Caco-2 (cell line): Measurements from ENCODE around the gene TSPYL4. TPM values are rescaled to one million over a fixed set of nuclear protein-coding genes. Genes with fewer than 3 reads are reported as not detected.

ENCODE experiments used
- BruUV-seq: library from RNA; stranded (reverse); fragments of 400-500 nt; replicated peaks from 2 replicates; lab custom pipeline; 2021; lab: Mats Ljungman, UMichigan
- CTCF ChIA-PET: fragments of 300-600 bp; sonication (Branson Sonifier 250); formaldehyde crosslinking; loops from one replicate; lab custom pipeline; 2022; ENCODE audit warnings: antibody characterized with exemption; lab: Charles Lee
- POLR2A ChIA-PET: fragments of 300-600 bp; sonication (Branson Sonifier 250); formaldehyde crosslinking; loops from one replicate; lab custom pipeline; 2022; ENCODE audit warnings: antibody characterized with exemption; lab: Charles Lee
- DNase-seq, 2 experiments: peaks; one replicate each; pipeline versions ENCODE4 v3.0.0 to v3.0.0-alpha.2; 2020 to 2022
- H3K27me3 ChIP-seq: replicated peaks from 2 replicates; pipeline ENCODE4 v1.6.0; 2011; ENCODE audit warnings: low read length; ENCODE audit not compliant: control insufficient read depth, insufficient read depth
- H3K36me3 ChIP-seq: 2 replicates; pipeline ENCODE4 v1.5.1; 2011; ENCODE audit warnings: low read length; ENCODE audit not compliant: control insufficient read depth, insufficient read depth
- H3K4me1 ChIP-seq: fragments of 250-450 bp; sonication (Bioruptor Pico); 2 replicates; pipeline ENCODE4 v1.5.1; 2020; ENCODE audit warnings: mild to moderate bottlenecking
- H3K4me3 ChIP-seq: 2 replicates; pipeline ENCODE4 v1.5.1; 2011; ENCODE audit warnings: low read depth, mild to moderate bottlenecking, control low read depth, low read length
- H3K9me3 ChIP-seq: fragments of 250-450 bp; sonication (Bioruptor Pico); 2 replicates; pipeline ENCODE4 v1.5.1; 2020; ENCODE audit warnings: mild to moderate bottlenecking, moderate library complexity
- H3K27ac Mint-ChIP-seq: one replicate; pipeline ENCODE4 v1.8.0; 2022; ENCODE audit warnings: mixed read lengths; ENCODE audit not compliant: unreplicated experiment
- H3K27me3 Mint-ChIP-seq: one replicate; pipeline ENCODE4 v1.8.0; 2022; ENCODE audit warnings: mixed read lengths; ENCODE audit not compliant: insufficient read depth, unreplicated experiment
- H3K36me3 Mint-ChIP-seq: one replicate; pipeline ENCODE4 v1.8.0; 2022; ENCODE audit warnings: mild to moderate bottlenecking, mixed read lengths; ENCODE audit not compliant: insufficient read depth, unreplicated experiment
- H3K4me1 Mint-ChIP-seq: one replicate; pipeline ENCODE4 v1.8.0; 2022; ENCODE audit warnings: low read depth, mixed read lengths; ENCODE audit not compliant: unreplicated experiment
- H3K4me3 Mint-ChIP-seq: one replicate; pipeline ENCODE4 v1.8.0; 2022; ENCODE audit warnings: mild to moderate bottlenecking, moderate library complexity, mixed read lengths; ENCODE audit not compliant: unreplicated experiment
- H3K9me3 Mint-ChIP-seq: one replicate; pipeline ENCODE4 v1.8.0; 2022; ENCODE audit warnings: mixed read lengths; ENCODE audit not compliant: unreplicated experiment
- intact Hi-C: fragments of 100-400 bp; cut with micrococcal nuclease; formaldehyde crosslinking; loops from one replicate; pipeline ENCODE4 v1.10.0; 2022; ENCODE audit not compliant: unreplicated experiment
- total RNA-seq: library from RNA; stranded (reverse); gene quantifications from 2 replicates; pipeline ENCODE4 v1.2.3, GENCODE V29; 2022
- TF ChIP-seq, protein P1 (sequence below), 2 experiments: fragments of 200-600 bp in 1 of 2; IDR thresholded peaks; 1 replicate in 1 of 2; 2 replicates in 1 of 2; pipeline versions ENCODE4 v1.5.1 to v1.8.0; 2011 to 2022; ENCODE audit warnings: antibody characterized with exemption in 1 of 2, control low read depth in 1 of 2, inconsistent platforms in 1 of 2, low read depth in 1 of 2, low read length in 1 of 2, mild to moderate bottlenecking in 1 of 2, moderate library complexity in 1 of 2; ENCODE audit not compliant: insufficient read depth in 1 of 2, severe bottlenecking in 1 of 2, unreplicated experiment in 1 of 2

TSPYL4 gene
- total RNA-seq, 1 experiment from 2014 or later = 10.7 TPM

DNA sequence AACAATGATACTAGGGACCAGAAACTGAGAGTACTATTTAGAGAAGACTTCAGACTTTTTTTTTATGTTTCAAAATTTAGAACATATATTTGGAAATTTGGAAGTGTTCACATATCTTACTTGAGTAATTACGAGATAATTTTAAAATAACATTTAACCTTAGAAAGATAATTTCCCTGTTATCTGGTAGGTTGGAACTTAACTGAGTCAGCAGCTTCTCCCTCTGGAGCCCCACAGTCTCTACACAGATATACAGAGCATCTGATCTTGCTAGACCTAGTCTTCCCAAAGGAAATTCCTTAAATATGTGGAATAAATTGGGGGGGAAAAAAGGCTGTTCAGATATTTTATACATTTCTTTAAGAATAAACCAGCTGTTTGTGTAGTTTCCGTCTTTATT, 48.6 kb downstream of the TSPYL4 start:
- Histone ChIP-seq H3K4me1 (no peaks in the 10 kb centered on the region), H3K9me3 (no peaks in the 10 kb centered on the region), H3K4me3 (no peak overlapping the region), H3K36me3 (no peaks in the 10 kb centered on the region), H3K27me3 (no peaks in the 10 kb centered on the region)
- Mint-ChIP-seq H3K27ac (no peak overlapping the region), H3K36me3 (no peaks in the 10 kb centered on the region), H3K4me1 (no peaks in the 10 kb centered on the region), H3K27me3 (no peaks in the 10 kb centered on the region), H3K4me3 (no peak overlapping the region), H3K9me3 (no peaks in the 10 kb centered on the region)
- CTCF ChIA-PET = no interaction called here
- intact Hi-C loops = no loop called here
- BruUV-seq = no TSS peak
- POLR2A ChIA-PET = no interaction called here
- no peak for DNase-seq
- TF ChIP-seq, protein P1, sequence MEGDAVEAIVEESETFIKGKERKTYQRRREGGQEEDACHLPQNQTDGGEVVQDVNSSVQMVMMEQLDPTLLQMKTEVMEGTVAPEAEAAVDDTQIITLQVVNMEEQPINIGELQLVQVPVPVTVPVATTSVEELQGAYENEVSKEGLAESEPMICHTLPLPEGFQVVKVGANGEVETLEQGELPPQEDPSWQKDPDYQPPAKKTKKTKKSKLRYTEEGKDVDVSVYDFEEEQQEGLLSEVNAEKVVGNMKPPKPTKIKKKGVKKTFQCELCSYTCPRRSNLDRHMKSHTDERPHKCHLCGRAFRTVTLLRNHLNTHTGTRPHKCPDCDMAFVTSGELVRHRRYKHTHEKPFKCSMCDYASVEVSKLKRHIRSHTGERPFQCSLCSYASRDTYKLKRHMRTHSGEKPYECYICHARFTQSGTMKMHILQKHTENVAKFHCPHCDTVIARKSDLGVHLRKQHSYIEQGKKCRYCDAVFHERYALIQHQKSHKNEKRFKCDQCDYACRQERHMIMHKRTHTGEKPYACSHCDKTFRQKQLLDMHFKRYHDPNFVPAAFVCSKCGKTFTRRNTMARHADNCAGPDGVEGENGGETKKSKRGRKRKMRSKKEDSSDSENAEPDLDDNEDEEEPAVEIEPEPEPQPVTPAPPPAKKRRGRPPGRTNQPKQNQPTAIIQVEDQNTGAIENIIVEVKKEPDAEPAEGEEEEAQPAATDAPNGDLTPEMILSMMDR (IDR thresholded peaks at IDR 0.05; ENCODE audit: insufficient read depth in 1 of 2, low read depth in 1 of 2, low read length in 1 of 2, severe bottlenecking in 1 of 2, unreplicated experiment in 1 of 2) = no peak

GRCh38 chr6:116201538-116201937, 52.3 kb downstream of the TSPYL4 start:
- no peaks in the 10 kb centered on the region for H3K27me3 Mint-ChIP-seq

GRCh38 chr6:116200619-116201249, 53.1 kb downstream of the TSPYL4 start:
- Histone ChIP-seq H3K9me3 (no peaks in the 10 kb centered on the region), H3K4me1 (no peaks in the 10 kb centered on the region), H3K4me3 (no peak overlapping the region), H3K36me3 (no peaks in the 10 kb centered on the region; the same call in 1 of the 2 replicates), H3K27me3 (no peaks in the 10 kb centered on the region)
- Mint-ChIP-seq H3K36me3 (no peaks in the 10 kb centered on the region), H3K4me3 (no peak overlapping the region), H3K27me3 (no peaks in the 10 kb centered on the region), H3K27ac (no peak overlapping the region), H3K4me1 (no peaks in the 10 kb centered on the region), H3K9me3 (no peaks in the 10 kb centered on the region)
- intact Hi-C loops = no loop called here
- DNase-seq = no peak
- BruUV-seq = no TSS peak
- ChIA-PET CTCF (no interaction called here), POLR2A (no interaction called here)
- TF ChIP-seq, protein P1 (IDR thresholded peaks at IDR 0.05; ENCODE audit: insufficient read depth in 1 of 2, low read depth in 1 of 2, low read length in 1 of 2, severe bottlenecking in 1 of 2, unreplicated experiment in 1 of 2) = no peak

More at GRCh38 chr6:116201538-116201937, 52.3 kb downstream of the TSPYL4 start:
- no TSS peak for BruUV-seq
- no peak for DNase-seq
- Histone ChIP-seq H3K27me3 (no peaks in the 10 kb centered on the region), H3K36me3 (no peaks in the 10 kb centered on the region), H3K4me3 (no peak overlapping the region), H3K9me3 (no peaks in the 10 kb centered on the region), H3K4me1 (no peaks in the 10 kb centered on the region)
- POLR2A ChIA-PET = no interaction called here
- intact Hi-C loops = no loop called here
- CTCF ChIA-PET = no interaction called here
- Mint-ChIP-seq H3K27ac (no peak overlapping the region), H3K36me3 (no peaks in the 10 kb centered on the region), H3K4me1 (no peaks in the 10 kb centered on the region), H3K9me3 (no peaks in the 10 kb centered on the region), H3K4me3 (no peak overlapping the region)
- TF ChIP-seq, protein P1 (IDR thresholded peaks at IDR 0.05; ENCODE audit: insufficient read depth in 1 of 2, low read depth in 1 of 2, low read length in 1 of 2, severe bottlenecking in 1 of 2, unreplicated experiment in 1 of 2) = no peak

Other genes with a start within 250 kb of the TSPYL4 start
- 7.3 and 8.4 TPM in 2 replicates for gene FRK, start 193.2 kb downstream of the TSPYL4 start, total RNA-seq
- 54.3 and 55.0 TPM in 2 replicates for gene NT5DC1, start 153.2 kb downstream of the TSPYL4 start, total RNA-seq
- not detected in 2 replicates for gene COL10A1, start 127.9 kb downstream of the TSPYL4 start, total RNA-seq
- gene TSPYL1, start 25.9 kb upstream of the TSPYL4 start, total RNA-seq = 55.0 and 57.3 TPM in 2 replicates
- 2.8 and 3.4 TPM in 2 replicates for gene DSE, start 116.9 kb upstream of the TSPYL4 start, total RNA-seq
- gene CALHM6, start 207.3 kb upstream of the TSPYL4 start, total RNA-seq = not detected in 2 replicates